ENCODE results near the gene NUP153.

GRCh38 chr6:17588011-17588410 lies 118.7 kb downstream of the NUP153 start:
- TF ChIP-seq CTCF (conservative IDR thresholded peaks at IDR 0.05; ENCODE audit: low read length) (no peak), EZH2phosphoT487 (IDR thresholded peaks at IDR 0.05; ENCODE audit: borderline replicate concordance) (no peak)
